HUDEP-2 (cell line): ENCODE measurements around the gene ARPP21.

Experiments used
- DNase-seq, 76 experiments: peaks; one replicate each; lab custom pipeline; 2025; ENCODE audit not compliant: unreplicated experiment in 76 of 76; lab: John Stamatoyannopoulos, UW

Gene ARPP21

DNA sequence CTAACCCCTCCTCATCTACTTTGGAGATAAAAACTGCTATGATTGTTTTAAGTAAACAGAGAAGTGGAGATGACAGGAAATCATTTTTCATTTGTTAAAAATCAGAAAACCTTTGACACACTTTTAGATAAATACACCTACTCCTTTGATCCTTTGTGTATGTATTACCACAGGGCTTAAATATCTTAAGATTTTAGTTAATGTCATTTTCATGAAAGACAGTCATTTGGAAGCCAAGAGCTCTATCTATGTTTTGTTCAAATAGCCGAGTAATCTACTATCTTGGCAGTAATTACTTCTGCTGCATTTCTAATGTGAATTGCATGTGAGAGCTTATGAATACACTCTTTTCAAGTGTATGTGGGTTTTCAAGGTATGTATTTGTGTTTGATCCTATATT is 2.0 kb downstream of the ARPP21 start:
- no peak for DNase-seq

DNA sequence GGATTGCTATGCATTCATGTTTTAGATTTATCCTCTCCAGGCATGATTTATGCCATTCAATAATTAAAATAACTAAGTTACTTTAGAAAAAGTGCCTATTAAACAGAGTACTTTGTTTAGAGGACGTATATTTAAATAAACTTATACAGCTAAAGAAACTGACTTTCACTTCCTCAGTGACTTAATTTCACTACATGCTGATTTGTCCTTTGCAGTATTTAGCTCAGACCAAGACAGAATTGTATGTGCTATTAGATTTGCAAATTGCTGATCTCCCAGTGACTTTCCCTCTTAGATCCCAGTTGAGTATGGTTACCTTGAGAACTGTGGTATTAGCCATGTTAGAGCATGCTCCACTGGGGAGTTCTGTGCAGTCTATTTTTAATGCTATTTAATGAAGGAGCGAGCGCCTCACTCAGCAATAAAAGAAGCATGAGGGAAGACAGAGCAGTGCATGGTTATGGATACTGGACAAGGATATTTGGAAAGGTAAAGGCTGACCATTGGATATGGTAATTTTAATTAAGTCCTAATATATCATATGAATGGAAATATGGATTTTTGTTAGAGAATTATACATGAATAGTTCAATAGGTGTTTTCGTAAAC is 2.7 kb downstream of the ARPP21 start:
- no peak for DNase-seq

- DNase-seq: no peak
These were observed 4.2 kb downstream of the ARPP21 start for GRCh38 chr3:35643495-35643894.

DNA sequence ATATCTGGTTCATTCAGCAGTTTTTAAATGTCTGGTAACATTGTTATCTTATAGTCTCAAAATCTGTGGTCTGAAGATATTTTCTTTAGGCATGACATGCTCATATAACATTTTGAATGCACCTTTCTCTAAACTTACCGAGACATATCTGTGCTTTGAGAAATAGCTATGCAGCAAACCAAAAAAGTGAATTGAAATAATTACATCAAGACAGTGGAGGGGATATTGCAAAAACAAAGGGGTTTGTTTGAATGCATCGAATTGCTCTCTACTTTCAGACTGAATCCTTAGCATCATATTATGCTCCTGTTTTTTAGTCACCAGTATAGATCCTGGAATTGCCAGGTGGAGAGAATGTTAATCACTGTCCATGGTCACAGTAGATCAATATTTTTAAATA is 5.1 kb downstream of the ARPP21 start:
- no peak for DNase-seq

DNA sequence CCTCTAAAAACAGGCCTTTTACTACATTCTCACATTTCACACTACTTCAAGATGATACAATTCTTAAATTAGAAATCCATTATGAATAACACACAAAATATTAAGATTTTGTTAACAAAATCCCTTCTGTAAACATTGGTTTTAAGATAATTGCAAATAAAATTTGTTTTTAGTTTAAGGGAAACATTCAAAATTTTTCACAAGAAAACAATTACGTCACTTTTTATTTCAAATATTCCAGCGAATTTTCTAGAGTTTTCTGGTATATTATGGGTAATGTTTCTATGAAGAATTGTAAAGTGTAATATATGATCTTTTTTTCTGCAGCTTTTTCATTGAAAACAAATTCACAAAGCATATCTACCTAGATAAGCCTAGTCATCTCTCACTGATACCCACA is 5.9 kb downstream of the ARPP21 start:
- no peak for DNase-seq

- DNase-seq: no peak
These were observed 6.8 kb downstream of the ARPP21 start for GRCh38 chr3:35646081-35646480.

DNA sequence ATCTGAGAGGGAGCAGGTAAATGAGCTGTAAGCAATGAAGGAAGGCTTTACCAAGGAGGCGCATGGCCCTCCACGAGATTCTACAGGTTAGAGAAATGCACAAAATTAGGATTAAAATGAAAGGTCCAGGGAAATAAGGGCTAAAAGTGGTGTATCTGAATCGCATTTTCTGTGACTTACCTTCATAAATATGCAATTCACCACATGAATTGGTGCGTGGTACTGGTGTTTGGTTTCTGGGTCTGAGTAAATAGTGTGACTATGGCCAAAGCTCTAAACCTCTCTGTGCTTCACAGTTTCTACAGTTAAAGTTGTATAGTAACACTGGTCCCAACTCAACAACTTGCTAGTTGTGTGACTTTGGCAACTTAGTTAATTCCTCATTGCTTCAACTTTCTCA is 8.1 kb downstream of the ARPP21 start:
- no peak for DNase-seq

- peak in 2 of 76 experiments; percentile 8 to 30 for DNase-seq
These were observed 9.0 kb downstream of the ARPP21 start for GRCh38 chr3:35648347-35648746.

DNA sequence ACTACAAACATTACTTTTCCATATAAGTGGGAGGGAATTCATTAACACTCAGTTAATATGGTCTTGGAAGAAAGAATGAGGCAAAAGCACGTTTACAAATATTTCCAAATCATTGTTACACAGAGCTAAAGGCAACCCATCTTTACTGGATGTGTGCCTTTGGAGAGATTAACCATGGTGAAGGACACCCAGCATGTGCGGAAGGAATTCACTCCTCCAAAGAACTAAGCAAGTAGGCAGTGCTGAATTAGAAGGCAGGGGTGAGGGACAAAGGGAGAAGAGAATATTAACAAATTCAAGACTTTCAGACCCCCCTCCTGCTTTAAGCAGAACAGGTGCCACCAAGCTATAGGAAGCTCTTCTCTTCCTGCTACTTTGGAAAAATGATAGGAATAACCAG is 10.1 kb downstream of the ARPP21 start:
- no peak for DNase-seq

GRCh38 chr3:35651426-35651825 is 12.1 kb downstream of the ARPP21 start:
- DNase-seq: no peak

DNA sequence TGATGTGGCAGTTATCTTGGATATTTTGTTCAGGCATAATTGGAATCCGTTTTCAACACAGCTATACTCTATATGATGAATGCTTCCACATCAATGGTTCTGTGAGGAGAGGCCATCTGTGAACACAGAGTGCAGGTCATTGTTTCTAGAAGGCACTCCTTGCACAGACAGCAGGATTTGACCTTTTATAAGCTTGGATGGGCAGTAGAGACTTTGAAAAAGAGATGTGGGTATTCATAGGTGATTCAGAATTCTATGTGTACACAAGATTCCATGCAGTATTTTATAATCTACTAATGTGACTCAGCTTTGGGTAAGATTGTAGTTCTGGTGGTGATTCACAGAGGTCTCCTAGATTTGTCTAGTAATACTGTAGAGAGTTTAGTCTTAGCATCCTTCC is 12.5 kb downstream of the ARPP21 start:
- DNase-seq: no peak

DNA sequence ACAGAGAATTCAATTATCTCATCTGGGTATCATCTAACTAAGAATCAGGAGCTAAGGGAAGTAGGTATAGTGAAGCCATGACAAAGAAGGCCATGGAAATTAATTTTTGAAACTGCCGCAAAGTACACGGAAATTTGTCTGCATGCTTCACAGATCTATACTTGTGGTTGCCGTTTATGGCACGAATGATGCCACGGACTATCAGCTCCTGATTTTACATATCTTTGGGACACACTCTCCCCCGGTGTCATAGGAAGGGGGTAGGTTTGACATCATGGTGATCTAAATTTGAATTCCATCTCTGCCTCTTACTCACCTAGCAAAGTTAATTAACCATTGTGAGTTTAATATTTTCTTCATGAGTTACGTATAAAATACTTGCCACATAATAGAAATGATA is 14.0 kb downstream of the ARPP21 start:
- DNase-seq: no peak

DNA sequence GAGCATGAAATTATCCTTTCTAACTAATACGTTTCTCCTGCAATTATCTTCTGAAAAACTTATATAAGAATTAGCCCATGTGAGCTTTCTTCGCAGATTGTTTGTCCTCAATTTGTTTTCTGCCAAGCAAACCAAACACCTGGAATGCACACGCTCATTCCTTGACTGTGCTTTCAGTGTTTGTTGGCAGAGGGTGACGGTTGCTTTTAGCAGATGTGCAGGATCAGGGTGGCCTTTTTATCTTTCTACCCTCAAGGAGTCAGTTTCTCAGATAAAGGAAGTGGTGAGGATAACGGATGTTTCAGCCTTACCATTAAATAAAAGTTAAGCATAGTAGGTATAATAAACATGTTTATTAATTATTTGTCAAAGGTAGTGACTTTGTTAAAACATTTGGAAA is 15.2 kb downstream of the ARPP21 start:
- peak in 34 of 76 experiments; percentile 1 to 67 (median 25) for DNase-seq

DNA sequence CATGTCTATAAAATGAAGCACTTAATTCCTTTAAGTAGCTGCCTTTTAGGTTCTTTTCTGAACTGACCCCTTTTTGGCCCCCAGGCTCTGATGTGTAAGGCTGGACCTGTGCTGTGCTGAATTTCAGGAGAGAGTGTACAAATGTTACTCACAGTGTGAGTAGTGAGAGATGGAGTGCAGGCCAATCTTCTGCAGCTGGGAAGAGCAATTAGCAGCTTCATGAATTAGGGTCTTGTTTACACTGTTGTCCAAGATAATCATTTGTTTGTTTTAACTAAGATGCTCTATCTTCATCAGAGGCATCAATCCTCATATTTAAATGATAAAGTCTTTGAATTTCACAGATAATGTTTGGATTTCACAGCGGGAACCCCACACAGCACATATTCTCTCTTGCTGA is 19.4 kb downstream of the ARPP21 start:
- DNase-seq: no peak

- peak in 25 of 76 experiments; percentile 2 to 39 (median 18) for DNase-seq
These were observed 20.4 kb downstream of the ARPP21 start for GRCh38 chr3:35659768-35660167.

DNA sequence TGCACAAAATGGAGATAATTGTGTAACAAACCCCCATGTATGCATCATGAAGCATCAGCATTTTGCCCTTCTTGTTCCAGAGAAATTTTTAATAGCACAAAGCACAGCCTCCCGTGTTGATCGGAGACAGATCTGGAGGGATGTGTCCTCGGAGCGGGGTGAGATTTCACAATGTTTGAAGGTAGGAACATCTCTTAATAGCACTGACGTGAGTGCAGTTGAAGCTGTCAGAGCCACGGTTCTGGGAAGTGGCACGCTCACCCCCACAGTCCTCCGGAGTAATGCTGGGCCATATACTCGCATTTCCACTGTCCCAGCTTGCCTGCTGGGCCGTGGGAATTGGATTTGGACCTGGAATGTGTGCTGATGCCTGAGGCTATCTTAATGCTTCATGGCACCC is 24.1 kb downstream of the ARPP21 start:
- DNase-seq: no peak

DNA sequence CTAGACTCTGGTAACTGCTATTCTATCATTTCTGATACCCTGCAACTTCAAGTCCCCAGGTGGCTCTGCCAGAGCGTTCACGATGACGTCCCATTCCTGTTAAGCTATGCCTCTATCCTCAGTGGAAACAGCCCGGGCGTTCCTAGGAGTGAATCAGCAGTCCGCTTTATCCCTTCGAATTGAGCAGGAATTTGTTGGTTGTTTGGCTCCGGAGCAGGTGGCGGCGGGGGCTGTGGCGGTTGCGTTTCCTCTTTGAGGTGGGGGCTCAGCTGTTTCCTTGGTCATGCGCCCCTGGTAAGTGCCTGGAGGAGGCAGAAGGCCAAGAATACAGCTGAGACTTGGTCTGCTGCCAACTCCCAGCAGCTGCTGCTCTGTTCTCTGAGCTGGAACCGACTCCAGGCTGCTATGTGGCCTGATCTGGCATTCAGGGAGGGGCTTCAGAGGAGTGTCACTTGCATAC is 25.2 kb downstream of the ARPP21 start:
- DNase-seq: peak in 16 of 76 experiments; percentile 4 to 42 (median 13)

GRCh38 chr3:35665390-35666055 is 26.2 kb downstream of the ARPP21 start:
- DNase-seq: no peak

DNA sequence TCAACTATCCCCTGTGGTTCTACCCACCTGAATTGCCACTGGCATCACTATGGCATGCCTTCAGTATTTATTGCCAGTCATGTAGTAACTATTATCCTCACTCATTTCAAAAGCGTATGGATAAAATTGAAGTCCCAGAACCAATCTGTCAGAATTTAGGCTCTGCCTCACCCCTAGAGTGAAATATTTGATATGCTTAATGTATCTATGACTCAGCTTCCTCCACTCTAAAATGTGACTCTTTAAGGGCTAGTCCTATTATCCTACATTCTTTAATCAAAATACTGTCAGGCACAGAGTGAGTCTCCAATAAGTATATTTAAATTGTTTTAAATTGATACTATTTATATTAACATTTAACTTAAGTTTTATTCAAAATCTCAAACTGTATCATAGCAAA is 27.6 kb downstream of the ARPP21 start:
- DNase-seq: no peak

GRCh38 chr3:35670408-35670965 is 31.2 kb downstream of the ARPP21 start:
- no peak for DNase-seq

- no peak for DNase-seq
These were observed 32.2 kb downstream of the ARPP21 start for GRCh38 chr3:35671483-35671882.

DNA sequence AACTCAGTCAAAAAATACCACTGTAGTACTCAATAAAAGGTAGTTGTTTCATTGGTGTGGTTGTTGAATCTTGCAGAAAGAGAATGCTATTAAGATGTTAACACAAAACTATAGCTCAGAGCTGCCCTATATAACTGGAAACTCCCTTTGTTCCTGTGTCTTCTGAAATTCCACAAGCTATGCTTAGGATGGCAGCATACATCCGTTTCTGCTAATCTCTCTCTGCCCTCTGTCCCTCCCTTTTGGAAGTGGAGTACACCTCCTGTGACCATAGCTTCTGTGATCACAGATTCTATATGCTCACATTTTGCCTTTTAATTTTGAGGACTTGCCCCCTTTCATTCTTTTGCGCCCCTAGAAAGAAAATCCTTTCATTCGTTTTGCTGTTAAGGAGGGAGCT is 33.7 kb downstream of the ARPP21 start:
- no peak for DNase-seq
